Activated CD8-positive, alpha-beta memory T cell treated with anti-CD3 and anti-CD28 coated beads for 36 hours (primary cell): ENCODE measurements around the gene UBR1. TPM values are rescaled to one million over a fixed set of nuclear protein-coding genes. Genes with fewer than 3 reads are reported as not detected.

Experiments used
- total RNA-seq, 2 experiments: library from RNA; stranded (reverse); gene quantifications; one replicate each; pipeline ENCODE4 v1.2.3, GENCODE V29; 2021

Gene UBR1
- total RNA-seq, 2 experiments from 2014 or later, result 26.7 to 29.8 TPM

Other genes starting within 250 kb of the UBR1 start
- 1 to 10 TPM; 7.5 to 7.7 TPM for gene TTBK2, start 185.3 kb downstream of the UBR1 start, total RNA-seq
- 10 to 100 TPM; 15.0 to 16.0 TPM for gene TMEM62, start 27.5 kb upstream of the UBR1 start, total RNA-seq
- gene CCNDBP1, start 79.4 kb upstream of the UBR1 start, total RNA-seq, result 10 to 100 TPM; 48.1 to 51.6 TPM
- not detected for gene EPB42, start 115.0 kb upstream of the UBR1 start, total RNA-seq
- not detected for gene TGM5, start 160.9 kb upstream of the UBR1 start, total RNA-seq
- gene TGM7, start 196.2 kb upstream of the UBR1 start, total RNA-seq, result not detected
- gene LCMT2, start 224.5 kb upstream of the UBR1 start, total RNA-seq, result 10 to 100 TPM; 13.2 to 13.3 TPM